Endothelial cell (in vitro differentiated cells): Measurements from ENCODE around the gene CIAO2B. TPM values are rescaled to one million over a fixed set of nuclear protein-coding genes. Genes with fewer than 3 reads are reported as not detected.

Experiments used
- DNase-seq: peaks from one replicate; pipeline ENCODE4 v3.0.0; 2021; ENCODE audit warnings: low spot score
- H3K27ac Mint-ChIP-seq: one replicate; pipeline ENCODE4 v1.8.0; 2021; ENCODE audit warnings: mixed read lengths, inconsistent platforms; ENCODE audit not compliant: unreplicated experiment
- H3K27me3 Mint-ChIP-seq: one replicate; pipeline ENCODE4 v1.8.0; 2021; ENCODE audit warnings: mild to moderate bottlenecking, moderate library complexity, mixed read lengths, inconsistent platforms; ENCODE audit not compliant: unreplicated experiment
- H3K36me3 Mint-ChIP-seq: one replicate; pipeline ENCODE4 v1.8.0; 2021; ENCODE audit warnings: mild to moderate bottlenecking, low read depth, mixed read lengths, inconsistent platforms; ENCODE audit not compliant: unreplicated experiment
- H3K4me1 Mint-ChIP-seq: one replicate; pipeline ENCODE4 v1.8.0; 2021; ENCODE audit warnings: mild to moderate bottlenecking, mixed read lengths, inconsistent platforms; ENCODE audit not compliant: unreplicated experiment
- H3K4me3 Mint-ChIP-seq: one replicate; pipeline ENCODE4 v1.8.0; 2021; ENCODE audit warnings: mild to moderate bottlenecking, mixed read lengths, inconsistent platforms; ENCODE audit not compliant: unreplicated experiment
- H3K9me3 Mint-ChIP-seq: one replicate; pipeline ENCODE4 v1.8.0; 2021; ENCODE audit warnings: mixed read lengths, inconsistent platforms; ENCODE audit not compliant: unreplicated experiment
- CTCF ChIP-seq: fragments of 200-600 bp; sonication (generic); IDR thresholded peaks from one replicate; pipeline ENCODE4 v1.5.0; 2021; ENCODE audit warnings: antibody characterized with exemption; ENCODE audit not compliant: unreplicated experiment
- total RNA-seq: library from RNA; stranded (reverse); fragmentation: NEBNext Ultra II Directional; extraction: Animal tissue kit (Norgen Biotek cat#: 25700); gene quantifications from one replicate; pipeline ENCODE4 v1.2.1, GENCODE V29; 2021; ENCODE audit not compliant: unreplicated experiment

The CIAO2B gene
- total RNA-seq, 1 donor from 2014 or later: 38.8 TPM

DNA sequence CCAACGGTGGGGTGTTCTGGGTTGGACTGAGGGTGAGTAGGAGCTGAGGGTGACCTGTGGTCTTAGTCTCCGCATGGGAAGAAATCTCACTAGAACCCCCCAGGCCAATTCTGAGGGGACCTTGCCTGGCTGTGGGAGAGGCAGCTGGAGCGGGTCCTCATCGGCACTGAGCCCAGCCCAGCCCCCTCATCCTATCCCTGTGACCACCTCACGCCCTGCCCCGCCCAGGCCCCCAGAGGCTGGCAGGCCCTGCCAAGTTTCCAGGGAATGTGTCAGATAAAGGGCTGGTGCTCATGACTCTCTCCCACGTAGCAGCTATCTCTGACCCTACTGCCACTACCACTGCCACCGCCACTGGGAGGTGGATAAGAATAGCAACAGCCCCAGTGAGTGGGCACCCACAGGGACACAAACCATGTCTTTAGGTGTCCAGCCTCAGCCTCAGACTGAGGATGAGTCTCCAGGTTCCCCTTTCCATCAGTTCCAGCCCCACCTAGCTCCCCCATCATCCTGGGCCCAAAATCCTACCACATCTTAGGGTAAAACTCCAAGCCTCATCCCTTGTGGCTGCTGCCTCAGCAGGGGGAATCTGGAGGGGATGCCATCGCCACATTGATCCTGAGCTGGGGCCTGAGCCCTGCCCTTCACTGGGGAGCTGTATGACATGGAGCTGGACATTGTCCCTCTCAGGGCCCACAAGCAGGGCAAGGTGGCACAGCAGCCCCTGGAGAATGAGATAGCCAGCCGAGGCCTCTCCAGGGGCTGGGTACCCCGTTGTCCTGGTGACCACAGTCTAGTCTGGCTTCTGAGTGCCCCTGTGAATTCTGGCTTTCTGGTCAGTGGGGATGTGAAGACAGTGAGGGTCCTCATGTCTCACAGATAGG lies 30.4 kb downstream of the CIAO2B start:
- no peak for TF ChIP-seq CTCF
- peaks cover 13% of the 10 kb centered on the region for H3K27me3 Mint-ChIP-seq
- no peak overlapping the region for H3K4me3 Mint-ChIP-seq
- H3K4me1 Mint-ChIP-seq: peaks cover 2% of the 10 kb centered on the region
- H3K27ac Mint-ChIP-seq: no peak overlapping the region
- H3K36me3 Mint-ChIP-seq: no peaks in the 10 kb centered on the region
- no peaks in the 10 kb centered on the region for H3K9me3 Mint-ChIP-seq
- no peak for DNase-seq

GRCh38 chr16:66902648-66903543 lies 31.3 kb downstream of the CIAO2B start:
- no peak for DNase-seq

GRCh38 chr16:66901626-66902025 lies 32.6 kb downstream of the CIAO2B start:
- Mint-ChIP-seq H3K4me1 (peaks cover 2% of the 10 kb centered on the region), H3K9me3 (no peaks in the 10 kb centered on the region), H3K4me3 (no peak overlapping the region), H3K27me3 (peaks cover 11% of the 10 kb centered on the region), H3K27ac (no peak overlapping the region), H3K36me3 (no peaks in the 10 kb centered on the region)
- no peak for TF ChIP-seq CTCF
- DNase-seq: no peak

More at GRCh38 chr16:66902648-66903543, 31.3 kb downstream of the CIAO2B start:
- Mint-ChIP-seq H3K4me3 (no peak overlapping the region), H3K36me3 (no peaks in the 10 kb centered on the region), H3K4me1 (peaks cover 2% of the 10 kb centered on the region), H3K27ac (no peak overlapping the region), H3K9me3 (no peaks in the 10 kb centered on the region), H3K27me3 (peaks cover 11% of the 10 kb centered on the region)
- TF ChIP-seq CTCF: no peak

- H3K4me3 Mint-ChIP-seq: no peak overlapping the region
- H3K27me3 Mint-ChIP-seq: peaks cover 5% of the 10 kb centered on the region
- H3K27ac Mint-ChIP-seq: no peak overlapping the region
- H3K4me1 Mint-ChIP-seq: no peaks in the 10 kb centered on the region
- no peak for DNase-seq
- H3K36me3 Mint-ChIP-seq: no peaks in the 10 kb centered on the region
- no peak for TF ChIP-seq CTCF
- no peaks in the 10 kb centered on the region for H3K9me3 Mint-ChIP-seq
Observed at GRCh38 chr16:66900721-66901441, 33.3 kb downstream of the CIAO2B start.
